CD4-positive, CD25-positive, alpha-beta regulatory T cell (primary cell): ENCODE results near the gene ZNF138. TPM values are rescaled to one million over a fixed set of nuclear protein-coding genes. Genes with fewer than 3 reads are reported as not detected.
"Not testable (repeated sequence)": the region's sequence is repeated elsewhere in the genome, so short reads cannot be mapped to it uniquely, and the experiment has no call there.

Experiments used
- ATAC-seq, 2 donors: fragments of 150-1000 bp; cut with Tn5 transposase; one replicate each; pipeline ENCODE4 v1.10.0; 2021; ENCODE audit warnings: low read depth in 2 of 2, moderate number of reproducible peaks in 2 of 2, moderate library complexity in 1 of 2
- DNase-seq, 3 donors: peaks; one replicate each; pipeline versions ENCODE4 v3.0.0 to v3.0.0-alpha.2; 2012 to 2022; ENCODE audit warnings: mixed read lengths in 1 of 3
- H3K27ac ChIP-seq: one replicate; pipeline ENCODE4 v1.7.0; 2013; ENCODE audit warnings: mild to moderate bottlenecking, low read length; ENCODE audit not compliant: insufficient read depth, poor library complexity, severe bottlenecking
- H3K27me3 ChIP-seq: one replicate; pipeline ENCODE4 v1.7.0; 2013; ENCODE audit warnings: low read length; ENCODE audit not compliant: control insufficient read depth, insufficient read depth
- H3K36me3 ChIP-seq: one replicate; pipeline ENCODE4 v1.7.0; 2013; ENCODE audit warnings: mild to moderate bottlenecking, low read length, moderate library complexity; ENCODE audit not compliant: control insufficient read depth, insufficient read depth
- H3K4me1 ChIP-seq: 2 replicates; pipeline ENCODE4 v1.7.0; 2013; ENCODE audit warnings: mild to moderate bottlenecking, low read length; ENCODE audit not compliant: insufficient read depth, control insufficient read depth, poor library complexity, severe bottlenecking
- H3K4me3 ChIP-seq: one replicate; pipeline ENCODE4 v1.7.0; 2013; ENCODE audit warnings: low read depth, mild to moderate bottlenecking, low read length, moderate library complexity
- H3K9me3 ChIP-seq, 2 experiments: 1 replicate in 1 of 2; 2 replicates in 1 of 2; pipeline ENCODE4 v1.7.0; 2013; ENCODE audit warnings: low read length in 2 of 2, mild to moderate bottlenecking in 1 of 2, moderate library complexity in 1 of 2; ENCODE audit not compliant: control insufficient read depth in 2 of 2
- H3K27ac Mint-ChIP-seq, 3 donors: one replicate each; pipeline ENCODE4 v1.8.0; 2020 to 2022; ENCODE audit warnings: mild to moderate bottlenecking in 3 of 3, mixed read lengths in 3 of 3, moderate library complexity in 2 of 3
- H3K27me3 Mint-ChIP-seq: one replicate; pipeline ENCODE4 v1.8.0; 2022; ENCODE audit warnings: mild to moderate bottlenecking, mixed read lengths
- H3K36me3 Mint-ChIP-seq: one replicate; pipeline ENCODE4 v1.8.0; 2020; ENCODE audit warnings: mixed read lengths
- H3K4me1 Mint-ChIP-seq, 4 donors: one replicate each; pipeline ENCODE4 v1.8.0; 2020 to 2022; ENCODE audit warnings: mixed read lengths in 4 of 4, mild to moderate bottlenecking in 1 of 4
- H3K4me3 Mint-ChIP-seq, 4 donors: one replicate each; pipeline ENCODE4 v1.8.0; 2020 to 2022; ENCODE audit warnings: mild to moderate bottlenecking in 4 of 4, mixed read lengths in 4 of 4, moderate library complexity in 3 of 4
- H3K9me3 Mint-ChIP-seq, 7 donors: one replicate each; pipeline ENCODE4 v1.8.0; 2020 to 2022; ENCODE audit warnings: mixed read lengths in 7 of 7, mild to moderate bottlenecking in 3 of 7, moderate library complexity in 2 of 7
- polyA plus RNA-seq, 4 donors: library from polyadenylated mRNA; unstranded; fragments of 300-500 nt; fragmentation: Illumina TruSeq; gene quantifications; one replicate each; pipeline ENCODE4 v1.2.3, GENCODE V29; 2021
- total RNA-seq: library from RNA; stranded (reverse); gene quantifications from one replicate; pipeline ENCODE4 v1.2.3, GENCODE V29; 2022

Gene ZNF138
- total and polyA plus RNA-seq, 5 donors from 2014 or later = 6.6 to 14.9 (median 12.2) TPM

- Histone ChIP-seq H3K4me1 (no peaks in the 10 kb centered on the region), H3K27me3 (no peaks in the 10 kb centered on the region), H3K36me3 (no peaks in the 10 kb centered on the region), H3K9me3 (no peaks in the 10 kb centered on the region), H3K4me3 (no peak overlapping the region), H3K27ac (no peak overlapping the region)
- DNase-seq = no peak
- H3K4me1 Mint-ChIP-seq = peaks cover 0 to 6% (median 0%) of the 10 kb centered on the region in 4 donors
- H3K9me3 Mint-ChIP-seq = peaks cover 2 to 4% (median 3%) of the 10 kb centered on the region in 7 donors
- H3K27ac Mint-ChIP-seq = no peak overlapping the region
- no peak overlapping the region for H3K4me3 Mint-ChIP-seq
- H3K27me3 Mint-ChIP-seq = no peaks in the 10 kb centered on the region
- no peaks in the 10 kb centered on the region for H3K36me3 Mint-ChIP-seq
- no peak for ATAC-seq
Observed at GRCh38 chr7:64774204-64774842, 19.9 kb upstream of the ZNF138 start.

GRCh38 chr7:64775289-64775688 is 18.9 kb upstream of the ZNF138 start:
- DNase-seq (no peak), ATAC-seq (no peak)
- H3K36me3 Mint-ChIP-seq = no peaks in the 10 kb centered on the region
- no peaks in the 10 kb centered on the region for H3K9me3 ChIP-seq
- no peak overlapping the region for H3K27ac ChIP-seq
- peaks cover 2 to 4% (median 3%) of the 10 kb centered on the region in 7 donors for H3K9me3 Mint-ChIP-seq
- H3K4me3 ChIP-seq = no peak overlapping the region
- no peaks in the 10 kb centered on the region for H3K27me3 ChIP-seq
- no peaks in the 10 kb centered on the region for H3K4me1 ChIP-seq
- no peak overlapping the region for H3K4me3 Mint-ChIP-seq
- no peaks in the 10 kb centered on the region for H3K36me3 ChIP-seq
- peaks cover 0 to 6% (median 0%) of the 10 kb centered on the region in 4 donors for H3K4me1 Mint-ChIP-seq
- H3K27me3 Mint-ChIP-seq = no peaks in the 10 kb centered on the region
- peak overlapping the region in 1 of 3 donors; percentile 32 for H3K27ac Mint-ChIP-seq

GRCh38 chr7:64784842-64785241 is 9.4 kb upstream of the ZNF138 start:
- not testable (repeated sequence) for H3K4me3 Mint-ChIP-seq, H3K27ac Mint-ChIP-seq, DNase-seq, H3K9me3 ChIP-seq, H3K4me1 ChIP-seq, H3K4me1 Mint-ChIP-seq, H3K36me3 ChIP-seq, ATAC-seq, H3K27me3 Mint-ChIP-seq, H3K27ac ChIP-seq, H3K36me3 Mint-ChIP-seq, H3K27me3 ChIP-seq, H3K4me3 ChIP-seq
- H3K9me3 Mint-ChIP-seq = peaks cover 0 to 10% (median 0%) of the 10 kb centered on the region in 7 donors

- no peaks in the 10 kb centered on the region for H3K27me3 Mint-ChIP-seq
Observed at GRCh38 chr7:64787295-64787694, 6.9 kb upstream of the ZNF138 start.

DNA sequence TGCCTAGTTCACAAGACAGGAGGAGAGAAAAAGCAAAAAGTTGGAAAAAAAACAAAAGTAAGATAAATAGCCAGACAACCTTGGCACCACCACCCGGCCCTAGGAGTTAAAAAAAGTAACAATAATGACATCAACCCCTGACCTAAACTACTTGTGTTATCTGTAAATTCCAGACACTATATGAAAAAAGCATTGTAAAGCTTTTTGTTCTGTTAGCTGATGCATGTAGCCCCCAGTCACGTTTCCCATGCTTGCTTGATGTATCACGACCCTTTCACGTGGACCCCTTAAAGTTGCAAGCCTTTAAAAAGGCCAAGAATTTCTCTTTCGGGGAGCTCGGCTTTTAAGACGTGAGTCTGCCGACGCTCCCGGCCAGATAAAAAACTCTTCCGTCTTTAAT is 5.0 kb upstream of the ZNF138 start:
- H3K9me3 Mint-ChIP-seq, ATAC-seq, H3K27ac ChIP-seq, DNase-seq, H3K4me1 ChIP-seq, H3K27ac Mint-ChIP-seq, H3K4me3 ChIP-seq, H3K36me3 ChIP-seq, H3K36me3 Mint-ChIP-seq, H3K27me3 ChIP-seq, H3K9me3 ChIP-seq, H3K4me3 Mint-ChIP-seq, H3K27me3 Mint-ChIP-seq: not testable (repeated sequence)
- peaks cover 0 to 12% (median 4%) of the 10 kb centered on the region in 4 donors for H3K4me1 Mint-ChIP-seq

More at GRCh38 chr7:64787295-64787694, 6.9 kb upstream of the ZNF138 start:
- no peak for DNase-seq
- Histone ChIP-seq H3K4me3 (no peak overlapping the region), H3K27me3 (no peaks in the 10 kb centered on the region), H3K36me3 (no peaks in the 10 kb centered on the region), H3K27ac (no peak overlapping the region), H3K9me3 (no peaks in the 10 kb centered on the region), H3K4me1 (no peaks in the 10 kb centered on the region)
- ATAC-seq = no peak
- Mint-ChIP-seq H3K4me1 (peaks cover 0 to 5% (median 0%) of the 10 kb centered on the region in 4 donors), H3K9me3 (peaks cover 0 to 6% (median 0%) of the 10 kb centered on the region in 7 donors), H3K27ac (no peak overlapping the region), H3K36me3 (no peaks in the 10 kb centered on the region), H3K4me3 (no peak overlapping the region)

DNA sequence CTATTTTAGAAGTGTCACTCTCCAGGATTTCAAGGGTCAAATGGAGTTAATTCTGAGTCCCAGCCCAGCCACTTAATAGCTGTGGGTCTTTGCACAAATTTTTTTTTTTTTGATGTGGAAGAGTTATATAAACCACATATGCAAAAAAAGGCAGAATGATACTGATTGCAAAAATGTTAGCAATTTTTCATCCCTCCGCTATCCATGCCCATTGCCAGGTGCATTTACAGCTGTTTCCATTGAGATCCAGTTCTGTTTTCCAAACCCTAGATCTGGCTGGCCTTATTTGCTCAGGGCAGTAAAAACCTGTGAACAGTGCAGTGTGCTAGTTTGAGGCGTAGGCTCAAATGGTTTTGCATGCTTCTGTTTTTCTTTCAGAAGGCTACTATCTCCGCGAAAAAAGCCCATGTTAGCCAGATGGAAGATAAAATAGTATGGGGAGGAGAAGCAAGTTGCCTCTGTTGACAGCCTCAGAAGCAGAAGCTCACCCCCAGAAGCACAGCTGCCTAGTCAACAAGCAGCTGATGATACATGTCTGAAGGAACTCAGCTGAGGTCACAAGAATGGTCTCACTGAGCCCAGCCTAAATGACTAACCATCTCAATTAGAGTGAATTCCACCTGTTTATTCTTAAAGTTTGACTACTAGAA is 997 bp upstream of the ZNF138 start:
- H3K27ac ChIP-seq = peak overlapping the region; percentile 83

DNA sequence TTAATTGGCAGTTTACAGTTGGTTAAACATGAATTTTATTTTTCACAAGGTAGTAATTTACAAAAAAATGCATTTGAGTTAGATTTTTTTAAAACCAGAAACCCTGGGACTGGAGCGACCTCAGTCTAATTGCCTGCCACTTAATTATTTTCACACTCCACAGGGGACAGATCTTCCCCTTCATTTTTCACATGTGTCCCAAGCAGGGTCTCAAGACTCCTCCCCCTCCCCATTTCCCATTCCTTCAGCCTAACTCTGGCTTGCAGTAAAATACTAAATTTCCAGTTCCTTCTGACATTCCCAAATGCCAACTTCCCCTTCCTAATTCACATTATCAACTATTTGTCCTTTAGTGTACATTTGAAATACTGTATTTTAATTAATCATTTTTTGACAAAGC is 948 bp downstream of the ZNF138 start:
- Mint-ChIP-seq H3K36me3 (peaks cover 25% of the 10 kb centered on the region), H3K4me1 (peaks cover 14 to 54% (median 32%) of the 10 kb centered on the region in 4 donors), H3K4me3 (peak overlapping the region; percentile 98 to 99 (median 99)), H3K27me3 (no peaks in the 10 kb centered on the region), H3K27ac (peak overlapping the region; percentile 89 to 99 (median 98)), H3K9me3 (peaks cover 0 to 3% (median 0%) of the 10 kb centered on the region in 7 donors)
- no peaks in the 10 kb centered on the region for H3K27me3 ChIP-seq
- H3K9me3 ChIP-seq = peaks cover 0 to 2% of the 10 kb centered on the region in 2 experiments
- ATAC-seq (no peak), DNase-seq (no peak)
- H3K4me3 ChIP-seq = peak overlapping the region; percentile 89
- H3K36me3 ChIP-seq = peaks cover 12% of the 10 kb centered on the region
- H3K27ac ChIP-seq = no peak overlapping the region
- peaks cover 25% of the 10 kb centered on the region for H3K4me1 ChIP-seq

More for the DNA sequence above, 997 bp upstream of the ZNF138 start:
- no peak overlapping the region for H3K4me3 ChIP-seq
- peaks cover 0 to 3% (median 0%) of the 10 kb centered on the region in 7 donors for H3K9me3 Mint-ChIP-seq
- peaks cover 9% of the 10 kb centered on the region for H3K36me3 Mint-ChIP-seq
- H3K4me1 ChIP-seq = peaks cover 25% of the 10 kb centered on the region
- DNase-seq (no peak), ATAC-seq (no peak)
- peaks cover 11 to 40% (median 26%) of the 10 kb centered on the region in 4 donors for H3K4me1 Mint-ChIP-seq
- peak overlapping the region; percentile 98 to 99 (median 99) for H3K4me3 Mint-ChIP-seq
- H3K27me3 Mint-ChIP-seq = no peaks in the 10 kb centered on the region
- no peaks in the 10 kb centered on the region for H3K9me3 ChIP-seq
- peak overlapping the region; percentile 52 to 99 (median 98) for H3K27ac Mint-ChIP-seq
- H3K27me3 ChIP-seq = no peaks in the 10 kb centered on the region
- no peaks in the 10 kb centered on the region for H3K36me3 ChIP-seq
